Activated gamma-delta T cell treated with Interleukin-2 at 50 U/mL for 16 hours (primary cell): ENCODE results near the gene PLAAT3.
"Not testable (repeated sequence)": the region's sequence is repeated elsewhere in the genome, so short reads cannot be mapped to it uniquely, and the experiment has no call there.

Experiments used
- DNase-seq: peaks from one replicate; pipeline ENCODE4 v3.0.0-alpha.2; 2020

The PLAAT3 gene

GRCh38 chr11:63564784-63565350, 49.4 kb downstream of the PLAAT3 start:
- no peak for DNase-seq

- DNase-seq = no peak
Observed at GRCh38 chr11:63564056-63564774, 50.0 kb downstream of the PLAAT3 start.

- no peak for DNase-seq
Observed at GRCh38 chr11:63563201-63564055, 50.8 kb downstream of the PLAAT3 start, which contains the start of gene PLAAT2. TSS of gene PLAAT2 (minus strand) at chr11:63563379. CDS start at chr11:63563324, 55 bp downstream.

- peak; percentile 44 for DNase-seq
Observed at GRCh38 chr11:63560506-63561180, 53.6 kb downstream of the PLAAT3 start.

GRCh38 chr11:63558459-63559157, 55.6 kb downstream of the PLAAT3 start:
- DNase-seq = no peak

GRCh38 chr11:63557570-63557969, 56.7 kb downstream of the PLAAT3 start:
- no peak for DNase-seq

GRCh38 chr11:63556404-63557013, 57.7 kb downstream of the PLAAT3 start:
- no peak for DNase-seq

GRCh38 chr11:63554877-63555223, 59.4 kb downstream of the PLAAT3 start:
- no peak for DNase-seq

- DNase-seq = peak; percentile 71
Observed at GRCh38 chr11:63553759-63554158, 60.5 kb downstream of the PLAAT3 start.

GRCh38 chr11:63552921-63553320, 61.3 kb downstream of the PLAAT3 start:
- no peak for DNase-seq

GRCh38 chr11:63551889-63552266, 62.4 kb downstream of the PLAAT3 start:
- DNase-seq = peak; percentile 32

GRCh38 chr11:63551091-63551888, 62.9 kb downstream of the PLAAT3 start:
- DNase-seq = peak; percentile 26

- not testable (repeated sequence) for DNase-seq
Observed at GRCh38 chr11:63550156-63550700, 64.0 kb downstream of the PLAAT3 start.

GRCh38 chr11:63549411-63549810, 64.8 kb downstream of the PLAAT3 start:
- no peak for DNase-seq

- DNase-seq = no peak
Observed at GRCh38 chr11:63548178-63548577, 66.1 kb downstream of the PLAAT3 start.

- no peak for DNase-seq
Observed at GRCh38 chr11:63547061-63547460, 67.2 kb downstream of the PLAAT3 start.

- DNase-seq = no peak
Observed at GRCh38 chr11:63543711-63544110, 70.5 kb downstream of the PLAAT3 start.

- DNase-seq = not testable (repeated sequence)
Observed at GRCh38 chr11:63542506-63542905, 71.7 kb downstream of the PLAAT3 start.

- DNase-seq = no peak
Observed at GRCh38 chr11:63537293-63538101, 76.7 kb downstream of the PLAAT3 start.
